ENCODE data around the gene HIF1A. TPM values are rescaled to one million over a fixed set of nuclear protein-coding genes. Genes with fewer than 3 reads are reported as not detected.
"Not testable (repeated sequence)": the region's sequence is repeated elsewhere in the genome, so short reads cannot be mapped to it uniquely, and the experiment has no call there.

The HIF1A gene
- total RNA-seq, 2 donors from 2014 or later: 81.2 to 89.1 TPM

GRCh38 chr14:61706096-61706690 is 10.9 kb downstream of the HIF1A start:
- peaks cover 0 to 21% of the 10 kb centered on the region in 2 donors for H3K4me1 ChIP-seq
- TF ChIP-seq, protein P1, sequence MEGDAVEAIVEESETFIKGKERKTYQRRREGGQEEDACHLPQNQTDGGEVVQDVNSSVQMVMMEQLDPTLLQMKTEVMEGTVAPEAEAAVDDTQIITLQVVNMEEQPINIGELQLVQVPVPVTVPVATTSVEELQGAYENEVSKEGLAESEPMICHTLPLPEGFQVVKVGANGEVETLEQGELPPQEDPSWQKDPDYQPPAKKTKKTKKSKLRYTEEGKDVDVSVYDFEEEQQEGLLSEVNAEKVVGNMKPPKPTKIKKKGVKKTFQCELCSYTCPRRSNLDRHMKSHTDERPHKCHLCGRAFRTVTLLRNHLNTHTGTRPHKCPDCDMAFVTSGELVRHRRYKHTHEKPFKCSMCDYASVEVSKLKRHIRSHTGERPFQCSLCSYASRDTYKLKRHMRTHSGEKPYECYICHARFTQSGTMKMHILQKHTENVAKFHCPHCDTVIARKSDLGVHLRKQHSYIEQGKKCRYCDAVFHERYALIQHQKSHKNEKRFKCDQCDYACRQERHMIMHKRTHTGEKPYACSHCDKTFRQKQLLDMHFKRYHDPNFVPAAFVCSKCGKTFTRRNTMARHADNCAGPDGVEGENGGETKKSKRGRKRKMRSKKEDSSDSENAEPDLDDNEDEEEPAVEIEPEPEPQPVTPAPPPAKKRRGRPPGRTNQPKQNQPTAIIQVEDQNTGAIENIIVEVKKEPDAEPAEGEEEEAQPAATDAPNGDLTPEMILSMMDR (IDR thresholded peaks at IDR 0.05): no peak

DNA sequence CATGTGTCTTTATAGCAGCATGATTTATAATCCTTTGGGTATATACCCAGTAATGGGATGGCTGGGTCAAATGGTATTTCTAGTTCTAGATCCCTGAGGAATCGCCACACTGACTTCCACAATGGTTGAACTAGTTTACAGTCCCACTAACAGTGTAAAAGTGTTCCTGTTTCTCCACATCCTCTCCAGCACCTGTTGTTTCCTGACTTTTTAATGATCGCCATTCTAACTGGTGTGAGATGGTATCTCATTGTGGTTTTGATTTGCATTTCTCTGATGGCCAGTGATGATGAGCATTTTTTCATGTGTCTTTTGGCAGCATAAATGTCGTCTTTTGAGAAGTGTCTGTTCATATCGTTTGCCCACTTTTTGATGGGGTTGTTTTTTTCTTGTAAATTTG is 12.5 kb downstream of the HIF1A start:
- peaks cover 0 to 25% of the 10 kb centered on the region in 2 donors for H3K4me1 ChIP-seq
- H3K9me3 ChIP-seq; H3K27me3 ChIP-seq; H3K36me3 ChIP-seq; H3K27ac ChIP-seq; H3K4me3 ChIP-seq; DNase-seq (ENCODE audit: low spot score): not testable (repeated sequence)

More at GRCh38 chr14:61706096-61706690, 10.9 kb downstream of the HIF1A start:
- H3K36me3 ChIP-seq: no peaks in the 10 kb centered on the region
- no peak overlapping the region for H3K4me3 ChIP-seq
- H3K9me3 ChIP-seq: no peaks in the 10 kb centered on the region
- no peaks in the 10 kb centered on the region for H3K27me3 ChIP-seq
- no peak for DNase-seq (ENCODE audit: low spot score)
- H3K27ac ChIP-seq: no peak overlapping the region

DNA sequence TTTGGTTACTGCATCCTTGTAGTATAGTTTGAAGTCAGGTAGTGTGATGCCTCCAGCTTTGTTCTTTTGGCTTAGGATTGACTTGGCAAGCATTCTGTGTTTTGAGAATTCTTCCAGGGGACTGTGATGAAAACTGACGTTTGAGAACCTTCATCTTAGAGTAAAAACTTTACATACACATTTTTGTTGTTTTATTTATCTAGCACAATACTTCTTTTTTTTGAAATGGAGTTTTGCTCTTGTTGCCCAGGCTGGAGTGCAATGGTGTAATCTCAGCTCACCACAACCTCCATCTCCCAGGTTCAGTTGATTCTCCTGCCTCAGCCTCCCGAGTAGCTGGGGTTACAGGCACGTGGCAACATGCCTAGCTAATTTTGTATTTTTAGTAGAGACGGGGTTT is 13.4 kb downstream of the HIF1A start:
- peaks cover 0 to 21% of the 10 kb centered on the region in 2 donors for H3K4me1 ChIP-seq
- not testable (repeated sequence) for H3K36me3 ChIP-seq; H3K4me3 ChIP-seq; H3K9me3 ChIP-seq; H3K27me3 ChIP-seq; DNase-seq (ENCODE audit: low spot score); H3K27ac ChIP-seq

- no peaks in the 10 kb centered on the region for H3K27me3 ChIP-seq
- H3K9me3 ChIP-seq: no peaks in the 10 kb centered on the region
- no peak overlapping the region for H3K27ac ChIP-seq
- TF ChIP-seq, protein P1 (IDR thresholded peaks at IDR 0.05): no peak
- no peaks in the 10 kb centered on the region for H3K36me3 ChIP-seq
- peaks cover 0 to 30% of the 10 kb centered on the region in 2 donors for H3K4me1 ChIP-seq
- no peak overlapping the region for H3K4me3 ChIP-seq
- no peak for DNase-seq (ENCODE audit: low spot score)
Observed at GRCh38 chr14:61710853-61711817, 15.8 kb downstream of the HIF1A start.

- no peak for DNase-seq (ENCODE audit: low spot score)
- TF ChIP-seq, protein P1 (IDR thresholded peaks at IDR 0.05): no peak
- Histone ChIP-seq H3K9me3 (no peaks in the 10 kb centered on the region), H3K4me1 (peaks cover 0 to 34% of the 10 kb centered on the region in 2 donors), H3K27me3 (no peaks in the 10 kb centered on the region), H3K27ac (no peak overlapping the region), H3K4me3 (no peak overlapping the region), H3K36me3 (no peaks in the 10 kb centered on the region)
Observed at GRCh38 chr14:61712137-61712536, 16.8 kb downstream of the HIF1A start.

GRCh38 chr14:61713724-61714437 is 18.6 kb downstream of the HIF1A start:
- TF ChIP-seq, protein P1 (IDR thresholded peaks at IDR 0.05): no peak
- peaks cover 0 to 51% of the 10 kb centered on the region in 2 donors for H3K4me1 ChIP-seq
- DNase-seq (ENCODE audit: low spot score): no peak
- no peaks in the 10 kb centered on the region for H3K36me3 ChIP-seq
- no peak overlapping the region for H3K4me3 ChIP-seq
- H3K27ac ChIP-seq: peak overlapping the region in 1 of 2 donors; percentile 3
- no peaks in the 10 kb centered on the region for H3K27me3 ChIP-seq
- no peaks in the 10 kb centered on the region for H3K9me3 ChIP-seq

Measured in right atrium auricular region (tissue), 2 donors.